ENCODE data around the gene DPP8. TPM values are rescaled to one million over a fixed set of nuclear protein-coding genes. Genes with fewer than 3 reads are reported as not detected.

Gene DPP8
- total and polyA plus RNA-seq, 10 of the 15 experiments (the other 5 are each of a cell fraction or from before 2014, with no cell fraction given) = 12.0 to 30.6 (median 24.3) TPM

GRCh38 chr15:65532738-65533051 is 15.2 kb upstream of the DPP8 start:
- Histone ChIP-seq H3K9ac (ENCODE audit: control insufficient read depth, insufficient read depth, low read length) (no peak overlapping the region), H3K27me3 (replicated peaks in 1 of 2; ENCODE audit: control insufficient read depth in 2 of 2, insufficient read depth in 2 of 2, low read length in 1 of 2) (no peaks in the 10 kb centered on the region), H3K27ac (ENCODE audit: control insufficient read depth, insufficient read depth) (no peak overlapping the region), H3K9me3 (replicated peaks; ENCODE audit: control insufficient read depth, insufficient read depth, low read length) (no peaks in the 10 kb centered on the region), H3K4me1 (ENCODE audit: control insufficient read depth, insufficient read depth, low read length) (peaks cover 3% of the 10 kb centered on the region), H2AFZ (ENCODE audit: control insufficient read depth, low read depth, low read length) (no peak overlapping the region), H3K4me2 (ENCODE audit: control insufficient read depth, insufficient read depth) (peak overlapping the region; percentile 55), H4K20me1 (ENCODE audit: control insufficient read depth, insufficient read depth) (no peaks in the 10 kb centered on the region), H3K4me3 (peak overlapping the region; percentile 21; the same call in 1 of the 2 replicates), H3K79me2 (ENCODE audit: control insufficient read depth, insufficient read depth, low read length) (peaks cover 40% of the 10 kb centered on the region), H3K36me3 (ENCODE audit: control insufficient read depth in 2 of 2, insufficient read depth in 2 of 2, low read length in 1 of 2) (no peaks in the 10 kb centered on the region)
- ChIA-PET RAD21 (ENCODE audit: unreplicated experiment) (no interaction called here), POLR2A (no interaction called here), SMC1A (ENCODE audit: uncharacterized antibody, unreplicated experiment) (no interaction called here), CTCF (no interaction called here)
- in situ Hi-C loops (cut with MboI) = no loop called here
- WGBS (ENCODE audit: insufficient coverage, insufficient replicate concordance, low lambda C conversion rate, missing lambda C conversion rate) = 45% methylated on average over 1 of the region's 1 CpG
- no TSS peak for BruUV-seq (replicated peaks)
- no peak for FAIRE-seq
- ATAC-seq = peak; percentile 41
- intact Hi-C loops (cut with micrococcal nuclease; ENCODE audit: unreplicated experiment) = no loop called here
- TF ChIP-seq PKNOX1 (IDR thresholded peaks at IDR 0.05) (no peak), TCF3 (IDR thresholded peaks at IDR 0.05; ENCODE audit: borderline replicate concordance, insufficient read depth, low read depth, low read length) (no peak), ZBTB4 (CRISPR knock-in tag; IDR thresholded peaks at IDR 0.05) (no peak), NR2C2 (IDR thresholded peaks at IDR 0.05; ENCODE audit: borderline replicate concordance, control insufficient read depth, insufficient read length, low read depth) (no peak), RCOR1 (conservative IDR thresholded peaks at IDR 0.05; ENCODE audit: low read depth, low read length) (no peak), CREB1 (IDR thresholded peaks at IDR 0.05; ENCODE audit: low read depth) (no peak), CHD4 (IDR thresholded peaks at IDR 0.05) (no peak), TAF1 (IDR thresholded peaks at IDR 0.05; ENCODE audit: borderline replicate concordance, low read depth, low read length) (no peak), PAX8 (IDR thresholded peaks at IDR 0.05) (no peak), KAT2A (conservative IDR thresholded peaks at IDR 0.05; ENCODE audit: control insufficient read depth, low read depth, low read length) (no peak)
- no peak for DNase-seq (ENCODE audit: low read depth, low spot score)
